D341Med (cell line): ENCODE results near the gene TBC1D24.

Source experiments
- DNase-seq: peaks from one replicate; pipeline ENCODE4 v3.0.0; 2012; ENCODE audit warnings: low spot score

TBC1D24 gene

DNA sequence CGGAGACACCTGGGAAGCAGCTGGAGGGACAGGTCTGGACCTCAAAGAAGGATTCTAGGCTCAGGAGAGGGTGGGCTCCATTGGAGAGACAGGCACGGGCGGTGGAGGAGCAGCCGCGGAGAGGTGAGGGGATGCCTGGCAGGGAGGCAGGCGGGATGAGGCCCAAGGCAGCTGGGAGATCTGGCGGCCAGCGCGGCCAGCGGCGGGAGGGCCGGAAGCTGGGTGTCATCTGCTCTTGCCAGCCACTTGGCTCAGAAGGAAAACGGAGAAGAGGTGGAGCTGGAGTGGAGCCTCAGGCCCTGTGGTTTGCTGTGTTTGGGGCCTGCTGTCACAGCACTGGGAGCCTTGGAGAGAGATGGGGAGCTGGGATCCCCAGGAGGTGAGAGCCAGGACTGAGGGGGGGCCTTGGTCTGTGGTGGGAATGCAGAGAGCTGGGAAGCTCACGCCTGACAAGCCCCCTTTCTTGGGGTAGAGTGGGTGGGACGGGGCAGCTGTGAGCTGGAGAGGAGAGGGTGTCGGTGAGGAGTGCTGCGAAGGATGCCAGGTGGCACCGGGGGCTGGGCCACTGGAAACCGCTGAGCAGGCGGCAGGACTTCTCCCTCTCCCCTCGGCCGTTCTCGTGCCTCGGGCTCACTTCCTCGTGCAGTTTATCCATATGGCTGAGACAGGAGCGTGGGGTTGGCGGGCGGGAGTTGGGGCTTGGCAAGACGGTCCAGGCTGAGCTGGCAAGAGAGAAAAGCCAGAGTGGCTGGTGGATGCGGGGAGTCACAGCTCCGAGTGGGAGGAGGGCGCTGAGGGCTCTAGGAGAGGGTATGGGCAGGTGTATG lies 8.0 kb downstream of the TBC1D24 start:
- DNase-seq, result no peak

- no peak for DNase-seq
Observed at GRCh38 chr16:2483939-2484897, 9.3 kb downstream of the TBC1D24 start.

GRCh38 chr16:2484898-2485508 lies 10.1 kb downstream of the TBC1D24 start:
- no peak for DNase-seq

DNA sequence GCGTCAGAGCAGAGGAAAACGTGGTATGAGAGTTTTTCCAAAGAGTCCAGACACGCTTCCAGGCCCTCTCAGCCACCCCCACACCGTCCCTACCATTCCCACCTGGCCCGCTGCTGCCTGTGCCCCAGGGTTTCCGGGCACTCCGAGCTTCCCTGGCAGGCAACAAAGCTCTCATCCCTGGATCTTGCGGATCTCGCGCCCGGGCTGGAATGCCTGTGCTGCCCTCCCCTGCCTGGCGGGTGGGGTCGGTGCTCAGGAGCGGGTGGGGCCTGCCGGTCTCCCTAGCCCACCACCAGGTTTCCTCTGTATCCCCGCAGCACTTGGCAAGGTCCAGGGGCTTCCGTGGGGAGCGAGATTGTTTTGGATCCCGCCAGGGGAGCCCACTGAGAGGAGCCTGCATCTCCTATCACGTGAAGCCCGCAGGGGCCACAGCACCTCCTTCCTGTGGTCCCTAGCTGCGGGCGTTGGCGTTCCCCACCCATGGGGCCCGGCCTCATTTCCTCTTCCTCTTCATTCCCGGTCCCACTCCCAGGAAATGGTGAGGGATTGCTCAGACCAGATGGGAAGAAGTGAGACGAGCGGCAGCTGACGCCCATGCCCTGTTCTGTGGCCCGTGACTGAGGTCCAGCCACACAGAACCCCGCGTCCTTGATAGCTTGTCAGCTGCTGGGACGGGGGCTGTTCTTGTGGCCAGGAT lies 11.0 kb downstream of the TBC1D24 start:
- DNase-seq, result no peak

GRCh38 chr16:2486645-2487516 lies 12.0 kb downstream of the TBC1D24 start:
- DNase-seq, result no peak

DNA sequence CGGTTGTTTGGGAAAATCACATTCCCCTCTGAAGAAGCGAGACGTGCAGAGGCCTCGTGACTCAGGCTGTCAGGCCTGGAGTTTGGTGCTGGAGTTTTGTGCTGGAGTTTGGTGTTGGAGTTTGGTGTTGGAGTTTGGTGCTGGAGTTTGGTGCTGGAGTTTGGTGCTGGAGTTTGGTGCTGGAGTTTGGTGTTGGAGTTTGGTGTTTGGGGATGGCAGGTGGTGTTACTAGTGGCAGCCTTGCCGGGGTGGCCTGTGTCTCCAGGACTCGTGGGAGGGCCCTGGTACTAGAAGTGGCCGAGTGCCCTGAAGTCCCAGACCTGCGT lies 12.6 kb downstream of the TBC1D24 start:
- no peak for DNase-seq

DNA sequence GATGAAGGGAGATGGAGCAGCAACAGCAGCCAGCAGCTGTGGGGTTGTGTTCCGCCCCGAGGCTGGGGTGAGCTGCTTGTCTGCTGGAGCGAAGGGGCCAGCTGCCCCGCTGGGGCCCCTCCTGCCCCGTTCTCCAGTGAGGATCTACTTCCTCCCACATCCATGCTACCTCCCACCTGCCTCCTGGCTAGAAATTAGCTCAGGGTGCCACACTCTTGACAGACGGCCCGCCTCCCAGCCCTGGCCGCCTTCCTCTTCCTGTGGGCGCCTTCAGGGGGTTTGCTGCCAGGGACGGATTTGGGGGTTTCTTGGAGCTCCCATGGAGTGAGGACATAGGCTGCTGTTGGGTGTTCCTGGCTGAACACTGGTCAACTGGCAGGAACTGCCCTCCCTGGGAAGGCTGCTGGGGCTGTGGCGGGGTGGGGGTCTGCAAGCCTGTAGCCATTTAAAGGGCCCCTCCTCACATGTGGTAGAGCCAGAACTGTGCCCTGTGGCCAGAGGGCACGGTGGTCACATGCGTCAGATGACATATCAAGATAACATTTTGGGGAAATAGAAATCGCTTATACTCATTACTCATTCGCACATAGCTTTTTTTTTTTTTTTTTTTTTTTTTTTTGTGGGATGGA lies 13.1 kb downstream of the TBC1D24 start:
- DNase-seq, result no peak

DNA sequence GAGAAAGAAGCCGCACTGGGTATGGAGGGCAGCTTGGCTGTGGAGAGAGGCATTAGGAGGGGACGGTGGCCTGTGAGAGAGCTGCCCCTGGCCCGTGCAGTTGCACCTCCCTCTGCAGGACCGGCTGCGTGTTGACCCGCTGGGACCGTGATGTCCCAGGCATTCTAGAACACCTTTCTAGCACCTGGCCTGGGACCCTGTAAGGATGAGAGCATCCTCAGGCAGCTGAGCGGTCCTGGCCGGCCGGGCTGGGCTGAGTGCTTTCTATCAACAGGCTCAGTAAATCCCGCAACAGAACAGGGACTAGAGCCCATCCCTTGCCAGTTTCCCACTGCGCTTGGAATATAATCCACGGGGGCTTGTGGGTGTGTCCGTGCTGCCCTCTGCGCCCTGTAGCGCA lies 14.7 kb downstream of the TBC1D24 start:
- no peak for DNase-seq

DNA sequence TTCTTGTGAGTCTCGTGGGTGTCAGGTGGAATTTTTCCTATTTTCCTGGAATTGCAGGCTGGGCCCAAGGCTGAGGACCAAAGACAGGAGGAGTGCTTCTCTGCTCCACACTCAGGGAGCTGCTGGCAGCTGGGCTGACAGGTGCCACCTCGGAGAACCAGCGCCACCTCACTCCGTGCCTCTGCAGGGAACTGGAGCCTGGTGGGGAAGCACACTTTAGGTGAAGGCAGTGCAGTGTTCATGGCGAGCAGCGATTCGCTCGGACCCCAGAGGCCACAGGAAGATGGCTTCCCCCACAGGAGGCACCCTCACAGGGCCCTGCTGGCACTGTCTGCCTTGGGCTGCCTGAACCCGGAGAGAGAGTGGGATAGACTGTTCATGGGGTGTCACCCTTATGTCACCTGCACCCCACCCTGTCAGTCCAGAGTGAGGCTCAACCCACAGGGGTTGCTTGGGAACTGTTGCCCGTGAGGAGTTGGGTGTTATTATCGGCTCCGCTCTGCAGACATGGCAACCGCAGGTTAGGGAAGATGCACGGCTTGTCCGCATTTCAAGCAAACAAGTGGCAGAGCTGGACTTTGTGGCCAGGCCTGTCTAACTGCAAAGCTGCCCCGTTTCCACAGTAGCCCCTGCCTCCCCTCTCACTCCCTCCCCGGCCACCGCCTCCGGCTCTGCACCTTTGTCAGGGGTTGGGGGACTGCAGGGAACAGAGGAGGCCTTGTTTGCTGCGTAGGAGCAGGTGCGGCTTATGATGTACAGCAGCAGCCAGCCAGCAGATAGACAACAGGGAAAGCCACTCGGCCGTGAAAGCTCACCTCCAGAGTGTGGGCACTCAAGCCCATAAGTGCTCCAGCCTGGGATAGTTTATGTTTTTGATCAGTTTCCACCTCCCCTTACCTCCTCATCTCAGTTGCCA lies 15.5 kb downstream of the TBC1D24 start:
- DNase-seq, result no peak

GRCh38 chr16:2492292-2492691 lies 17.4 kb downstream of the TBC1D24 start:
- no peak for DNase-seq

- DNase-seq, result no peak
Observed at GRCh38 chr16:2493605-2494004, 18.7 kb downstream of the TBC1D24 start.

GRCh38 chr16:2494616-2495015 lies 19.7 kb downstream of the TBC1D24 start:
- DNase-seq, result no peak

DNA sequence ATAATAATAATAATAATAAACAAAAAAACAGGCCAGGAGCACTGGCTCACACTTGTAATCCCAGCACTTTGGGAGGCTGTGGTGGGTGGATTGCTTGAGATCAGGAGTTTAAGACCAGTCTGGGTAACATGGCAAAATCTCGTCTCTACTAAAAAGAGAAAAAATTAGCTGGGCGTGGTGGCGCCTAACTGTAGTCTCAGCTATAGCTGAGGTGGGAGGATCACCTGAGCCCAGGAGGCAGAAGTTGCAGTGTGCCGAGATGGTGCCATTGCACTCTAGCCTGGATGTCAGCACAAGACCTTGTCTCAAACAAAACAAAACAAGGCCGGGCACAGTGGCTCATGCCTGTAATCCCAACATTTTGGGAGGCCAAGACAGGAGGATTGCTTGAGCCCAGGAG lies 20.1 kb downstream of the TBC1D24 start:
- no peak for DNase-seq

DNA sequence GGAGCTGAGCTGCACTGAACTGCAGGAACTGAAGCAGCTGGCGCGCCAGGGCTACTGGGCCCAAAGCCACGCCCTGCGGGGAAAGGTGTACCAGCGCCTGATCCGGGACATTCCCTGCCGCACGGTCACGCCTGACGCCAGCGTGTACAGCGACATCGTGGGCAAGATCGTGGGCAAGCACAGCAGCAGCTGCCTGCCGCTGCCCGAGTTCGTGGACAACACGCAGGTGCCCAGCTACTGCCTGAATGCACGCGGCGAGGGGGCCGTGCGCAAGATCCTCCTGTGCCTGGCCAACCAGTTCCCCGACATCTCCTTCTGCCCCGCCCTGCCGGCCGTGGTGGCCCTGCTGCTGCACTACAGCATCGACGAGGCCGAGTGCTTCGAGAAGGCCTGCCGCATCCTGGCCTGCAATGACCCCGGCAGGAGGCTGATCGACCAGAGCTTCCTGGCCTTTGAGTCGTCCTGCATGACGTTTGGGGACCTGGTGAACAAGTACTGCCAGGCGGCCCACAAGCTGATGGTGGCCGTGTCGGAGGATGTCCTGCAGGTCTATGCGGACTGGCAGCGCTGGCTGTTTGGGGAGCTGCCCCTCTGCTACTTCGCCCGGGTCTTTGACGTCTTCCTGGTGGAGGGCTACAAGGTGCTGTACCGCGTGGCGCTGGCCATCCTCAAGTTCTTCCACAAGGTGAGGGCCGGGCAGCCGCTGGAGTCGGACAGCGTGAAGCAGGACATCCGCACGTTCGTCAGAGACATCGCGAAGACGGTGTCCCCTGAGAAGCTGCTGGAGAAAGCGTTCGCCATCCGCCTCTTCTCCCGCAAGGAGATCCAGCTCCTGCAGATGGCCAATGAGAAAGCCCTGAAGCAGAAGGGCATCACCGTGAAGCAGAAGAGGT lies 21.5 kb downstream of the TBC1D24 start:
- DNase-seq, result no peak

DNA sequence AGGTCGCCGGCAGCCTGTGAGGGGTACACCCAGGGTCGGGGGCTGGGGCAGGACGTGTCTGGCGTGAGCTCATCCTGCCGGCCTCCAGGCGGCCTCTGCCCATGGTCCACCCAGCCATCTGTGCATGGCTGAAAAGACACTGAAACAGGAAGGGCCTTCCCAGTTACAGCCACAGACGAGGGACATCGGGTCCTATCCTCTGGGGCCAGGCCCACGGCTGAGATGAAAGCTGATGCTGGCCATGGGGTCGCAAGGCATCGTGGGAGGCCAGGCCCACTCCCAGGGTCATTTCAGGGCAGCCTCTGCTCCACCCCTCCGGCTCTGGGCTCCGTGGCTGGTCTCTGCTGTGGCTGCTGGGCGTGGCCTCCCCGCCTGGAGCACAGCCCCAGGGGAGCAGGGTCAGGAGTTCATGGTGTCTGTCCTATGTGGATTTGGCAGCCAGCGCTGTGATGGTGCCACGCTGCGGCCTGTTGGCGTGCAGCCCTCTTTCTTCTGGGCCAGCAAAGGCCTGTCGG lies 22.2 kb downstream of the TBC1D24 start:
- DNase-seq, result peak; percentile 74

- no peak for DNase-seq
Observed at GRCh38 chr16:2497695-2498484, 23.0 kb downstream of the TBC1D24 start.

DNA sequence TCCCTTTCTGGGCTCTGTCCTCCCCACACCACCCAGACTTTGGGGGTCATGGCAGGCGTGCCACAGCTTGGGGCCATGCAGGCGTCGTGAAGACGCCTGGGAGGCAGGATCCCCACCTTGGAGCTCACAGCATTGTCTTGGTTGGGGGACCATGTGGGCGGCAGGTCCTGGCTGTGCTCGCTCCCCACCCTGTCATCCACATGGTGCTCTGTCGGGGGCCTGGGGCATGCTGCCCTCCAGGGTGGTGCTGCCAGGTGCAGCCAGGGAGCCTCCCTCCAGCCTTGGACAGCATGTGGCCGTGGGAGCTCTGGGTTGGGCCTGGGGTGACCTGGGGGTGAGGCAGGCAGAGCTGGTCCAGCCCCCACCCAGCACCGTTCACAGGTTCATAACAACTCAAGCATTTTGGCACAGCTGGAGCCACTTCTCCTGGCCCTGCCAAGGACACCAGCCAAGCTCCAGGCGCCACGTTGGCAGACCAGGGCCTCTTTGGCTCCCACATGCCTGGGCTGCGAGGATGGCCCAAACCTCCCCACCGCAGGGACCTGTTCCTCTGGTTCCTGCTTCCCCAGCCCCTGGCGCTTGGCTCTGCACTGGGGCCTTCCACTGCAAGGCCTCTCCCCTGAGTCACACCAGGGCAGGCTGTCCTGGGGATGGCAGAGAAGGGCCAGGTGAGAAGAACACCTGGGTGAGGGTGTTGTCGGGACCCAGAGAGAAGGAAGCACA lies 23.8 kb downstream of the TBC1D24 start:
- DNase-seq, result no peak
